ENCODE results near the gene PTGIR.

Gene PTGIR

GRCh38 chr19:46624958-46625661 lies at the start of gene PTGIR:
PTGIR (minus strand) TSS chr19:46625089; CDS start chr19:46624225, 864 bp downstream.
- no peak for TF ChIP-seq JUND (IDR thresholded peaks at IDR 0.05; ENCODE audit: low read depth)
- DNase-seq (ENCODE audit: low read depth in 1 of 2, low spot score in 1 of 2) = no peak
- in situ Hi-C loops (cut with HindIII; ENCODE audit: low pct_unique_long_range_greater_than_20kb, low sequenced_read_pairs) = no loop called here

GRCh38 chr19:46670813-46671212 lies 45.9 kb upstream of the PTGIR start:
- no peak for DNase-seq (ENCODE audit: low read depth in 1 of 2, low spot score in 1 of 2)
- TF ChIP-seq JUND (IDR thresholded peaks at IDR 0.05; ENCODE audit: low read depth) = no peak
- in situ Hi-C loops (cut with HindIII; ENCODE audit: low pct_unique_long_range_greater_than_20kb, low sequenced_read_pairs) = no loop called here

- DNase-seq (ENCODE audit: low read depth in 1 of 2, low spot score in 1 of 2) = no peak
- TF ChIP-seq JUND (IDR thresholded peaks at IDR 0.05; ENCODE audit: low read depth) = no peak
- in situ Hi-C loops (cut with HindIII; ENCODE audit: low pct_unique_long_range_greater_than_20kb, low sequenced_read_pairs) = no loop called here
Observed at GRCh38 chr19:46668662-46669061, 43.8 kb upstream of the PTGIR start.

- in situ Hi-C loops (cut with HindIII; ENCODE audit: low pct_unique_long_range_greater_than_20kb, low sequenced_read_pairs) = no loop called here
- TF ChIP-seq JUND (IDR thresholded peaks at IDR 0.05; ENCODE audit: low read depth) = no peak
Observed at GRCh38 chr19:46665072-46665471, 40.2 kb upstream of the PTGIR start.

GRCh38 chr19:46661735-46662592 lies 37.1 kb upstream of the PTGIR start:
- peak; percentile 66 to 87 for DNase-seq (ENCODE audit: low read depth in 1 of 2, low spot score in 1 of 2)
- in situ Hi-C loops (cut with HindIII; ENCODE audit: low pct_unique_long_range_greater_than_20kb, low sequenced_read_pairs) = no loop called here
- TF ChIP-seq JUND (IDR thresholded peaks at IDR 0.05; ENCODE audit: low read depth) = no peak

More at GRCh38 chr19:46665072-46665471, 40.2 kb upstream of the PTGIR start:
- DNase-seq (ENCODE audit: low read depth in 1 of 2, low spot score in 1 of 2) = no peak

- TF ChIP-seq JUND (IDR thresholded peaks at IDR 0.05; ENCODE audit: low read depth) = no peak
- in situ Hi-C loops (cut with HindIII; ENCODE audit: low pct_unique_long_range_greater_than_20kb, low sequenced_read_pairs) = no loop called here
- DNase-seq (ENCODE audit: low read depth in 1 of 2, low spot score in 1 of 2) = peak; percentile 97 to 99
Observed at GRCh38 chr19:46661020-46661731, 36.3 kb upstream of the PTGIR start, which contains the start of gene DACT3. DACT3 (minus strand) TSS chr19:46661182; CDS start chr19:46661064, 118 bp downstream.

- no peak for TF ChIP-seq JUND (IDR thresholded peaks at IDR 0.05; ENCODE audit: low read depth)
- DNase-seq (ENCODE audit: low read depth in 1 of 2, low spot score in 1 of 2) = no peak
- in situ Hi-C loops (cut with HindIII; ENCODE audit: low pct_unique_long_range_greater_than_20kb, low sequenced_read_pairs) = no loop called here
Observed at GRCh38 chr19:46660551-46661019, 35.7 kb upstream of the PTGIR start.

GRCh38 chr19:46660008-46660517 lies 35.2 kb upstream of the PTGIR start:
- DNase-seq (ENCODE audit: low read depth in 1 of 2, low spot score in 1 of 2) = no peak
- no peak for TF ChIP-seq JUND (IDR thresholded peaks at IDR 0.05; ENCODE audit: low read depth)
- in situ Hi-C loops (cut with HindIII; ENCODE audit: low pct_unique_long_range_greater_than_20kb, low sequenced_read_pairs) = no loop called here

GRCh38 chr19:46659151-46660007 lies 34.5 kb upstream of the PTGIR start:
- TF ChIP-seq JUND (IDR thresholded peaks at IDR 0.05; ENCODE audit: low read depth) = no peak
- in situ Hi-C loops (cut with HindIII; ENCODE audit: low pct_unique_long_range_greater_than_20kb, low sequenced_read_pairs) = no loop called here
- DNase-seq (ENCODE audit: low read depth in 1 of 2, low spot score in 1 of 2) = peak in 1 of 2 experiments; percentile 12

GRCh38 chr19:46656541-46656940 lies 31.7 kb upstream of the PTGIR start:
- no peak for TF ChIP-seq JUND (IDR thresholded peaks at IDR 0.05; ENCODE audit: low read depth)
- DNase-seq (ENCODE audit: low read depth in 1 of 2, low spot score in 1 of 2) = no peak
- in situ Hi-C loops (cut with HindIII; ENCODE audit: low pct_unique_long_range_greater_than_20kb, low sequenced_read_pairs) = no loop called here

GRCh38 chr19:46654621-46655152 lies 29.8 kb upstream of the PTGIR start:
- in situ Hi-C loops (cut with HindIII; ENCODE audit: low pct_unique_long_range_greater_than_20kb, low sequenced_read_pairs) = no loop called here
- TF ChIP-seq JUND (IDR thresholded peaks at IDR 0.05; ENCODE audit: low read depth) = no peak
- DNase-seq (ENCODE audit: low read depth in 1 of 2, low spot score in 1 of 2) = no peak
